WTC11 (cell line): ENCODE data around the gene NR3C1. TPM values are rescaled to one million over a fixed set of nuclear protein-coding genes. Genes with fewer than 3 reads are reported as not detected.

Experiments used
- ATAC-seq: fragments of 200-7000 bp; cut with Tn5 transposase; 2 replicates; pipeline ENCODE4 v1.10.0; 2021; ENCODE audit warnings: mild to moderate bottlenecking, moderate library complexity
- CTCF ChIA-PET: fragments of 300-600 bp; sonication (Branson Sonifier 250); formaldehyde crosslinking; loops from one replicate; lab custom pipeline; 2021; ENCODE audit warnings: antibody characterized with exemption; lab: Charles Lee
- POLR2A ChIA-PET: fragments of 350-600 bp; sonication (Branson Sonifier 250); formaldehyde crosslinking; loops from one replicate; lab custom pipeline; 2021; ENCODE audit warnings: antibody characterized with exemption; lab: Charles Lee
- DNase-seq: peaks from one replicate; pipeline ENCODE4 v3.0.0; 2021; ENCODE audit warnings: low spot score
- H3K27ac Mint-ChIP-seq: 2 replicates; pipeline ENCODE4 v1.8.0; 2021; ENCODE audit warnings: mixed read lengths
- H3K27me3 Mint-ChIP-seq: 2 replicates; pipeline ENCODE4 v1.8.0; 2021; ENCODE audit warnings: low read depth, mild to moderate bottlenecking, moderate library complexity, mixed read lengths
- H3K36me3 Mint-ChIP-seq: 2 replicates; pipeline ENCODE4 v1.8.0; 2021; ENCODE audit warnings: mixed read lengths
- H3K4me1 Mint-ChIP-seq: 2 replicates; pipeline ENCODE4 v1.8.0; 2022; ENCODE audit warnings: mixed read lengths
- H3K4me3 Mint-ChIP-seq: 2 replicates; pipeline ENCODE4 v1.8.0; 2021; ENCODE audit warnings: mild to moderate bottlenecking, moderate library complexity, mixed read lengths
- H3K9me3 Mint-ChIP-seq: 2 replicates; pipeline ENCODE4 v1.8.0; 2021; ENCODE audit warnings: mixed read lengths
- AFF4 ChIP-seq: sonication (generic); formaldehyde crosslinking; IDR thresholded peaks from 2 replicates; pipeline ENCODE4 v1.8.1; 2023; ENCODE audit warnings: mild to moderate bottlenecking, missing genetic modification reagents, borderline replicate concordance
- ATF2 ChIP-seq: sonication (generic); formaldehyde crosslinking; IDR thresholded peaks from 2 replicates; pipeline ENCODE4 v1.8.1; 2022; ENCODE audit warnings: low read depth, missing genetic modification reagents, borderline replicate concordance
- ATF3 ChIP-seq: sonication (generic); formaldehyde crosslinking; conservative IDR thresholded peaks from 2 replicates; pipeline ENCODE4 v1.8.1; 2022; ENCODE audit warnings: mild to moderate bottlenecking, missing genetic modification reagents
- CREB1 ChIP-seq: sonication (generic); formaldehyde crosslinking; IDR thresholded peaks from 2 replicates; pipeline ENCODE4 v1.8.0; 2023; ENCODE audit warnings: mild to moderate bottlenecking, missing genetic modification reagents
- CREM ChIP-seq: sonication (generic); formaldehyde crosslinking; IDR thresholded peaks from 2 replicates; pipeline ENCODE4 v1.8.1; 2022; ENCODE audit warnings: mild to moderate bottlenecking, missing genetic modification reagents, moderate library complexity
- E2F1 ChIP-seq: sonication (generic); formaldehyde crosslinking; IDR thresholded peaks from 2 replicates; pipeline ENCODE4 v1.8.0; 2022; ENCODE audit warnings: mild to moderate bottlenecking, missing genetic modification reagents
- E2F4 ChIP-seq: sonication (generic); formaldehyde crosslinking; IDR thresholded peaks from 2 replicates; pipeline ENCODE4 v1.8.1; 2022; ENCODE audit warnings: low read depth, mild to moderate bottlenecking, moderate library complexity, missing genetic modification reagents, borderline replicate concordance
- EMX1 ChIP-seq: fragments of 250-450 bp; sonication (Bioruptor Pico); IDR thresholded peaks from 2 replicates; pipeline ENCODE4 v1.8.0; 2021; ENCODE audit warnings: mild to moderate bottlenecking
- FOXK1 ChIP-seq: sonication (generic); formaldehyde crosslinking; IDR thresholded peaks from 2 replicates; pipeline ENCODE4 v1.8.0; 2022; ENCODE audit warnings: mild to moderate bottlenecking, moderate library complexity, missing genetic modification reagents
- MLX ChIP-seq: sonication (generic); formaldehyde crosslinking; IDR thresholded peaks from 2 replicates; pipeline ENCODE4 v1.8.1; 2023; ENCODE audit warnings: mild to moderate bottlenecking, missing genetic modification reagents, moderate library complexity
- NFYB ChIP-seq: sonication (generic); formaldehyde crosslinking; conservative IDR thresholded peaks from 2 replicates; pipeline ENCODE4 v1.8.0; 2022; ENCODE audit warnings: low read depth, missing genetic modification reagents
- NR1H2 ChIP-seq: sonication (generic); formaldehyde crosslinking; IDR thresholded peaks from 2 replicates; pipeline ENCODE4 v1.9.0; 2021; ENCODE audit warnings: mild to moderate bottlenecking, moderate library complexity, missing genetic modification reagents
- PRRX2 ChIP-seq: fragments of 250-450 bp; sonication (Bioruptor Pico); IDR thresholded peaks from 2 replicates; pipeline ENCODE4 v1.8.0; 2021; ENCODE audit warnings: mild to moderate bottlenecking
- RORB ChIP-seq: fragments of 250-450 bp; sonication (Bioruptor Pico); IDR thresholded peaks from 2 replicates; pipeline ENCODE4 v1.9.0; 2021; ENCODE audit warnings: mild to moderate bottlenecking
- SMAD4 ChIP-seq: sonication (generic); formaldehyde crosslinking; IDR thresholded peaks from 2 replicates; pipeline ENCODE4 v1.8.0; 2022; ENCODE audit warnings: mild to moderate bottlenecking, missing genetic modification reagents
- ZNF281 ChIP-seq: sonication (generic); formaldehyde crosslinking; IDR thresholded peaks from 2 replicates; pipeline ENCODE4 v1.8.0; 2023; ENCODE audit warnings: mild to moderate bottlenecking, missing genetic modification reagents
- ZNF671 ChIP-seq: fragments of 250-450 bp; sonication (Bioruptor Pico); IDR thresholded peaks from 2 replicates; pipeline ENCODE4 v1.8.0; 2021; ENCODE audit warnings: mild to moderate bottlenecking
- ZSCAN18 ChIP-seq: fragments of 250-450 bp; sonication (Bioruptor Pico); IDR thresholded peaks from 2 replicates; pipeline ENCODE4 v2.1.2; 2022; ENCODE audit warnings: mild to moderate bottlenecking, moderate library complexity
- total RNA-seq: library from RNA; stranded (reverse); gene quantifications from 3 replicates; pipeline ENCODE4 v1.2.3, GENCODE V29; 2021
- TF ChIP-seq, protein P1 (sequence below): fragments of 250-450 bp; sonication (Bioruptor Pico); conservative IDR thresholded peaks from 2 replicates; pipeline ENCODE4 v1.9.0; 2021; ENCODE audit warnings: mild to moderate bottlenecking
- TF ChIP-seq, protein P2 (sequence below): sonication (generic); formaldehyde crosslinking; IDR thresholded peaks from 2 replicates; pipeline ENCODE4 v1.8.0; 2022; ENCODE audit warnings: mild to moderate bottlenecking, missing genetic modification reagents

The NR3C1 gene
- total RNA-seq, 1 experiment from 2014 or later, result 15.0 TPM

DNA sequence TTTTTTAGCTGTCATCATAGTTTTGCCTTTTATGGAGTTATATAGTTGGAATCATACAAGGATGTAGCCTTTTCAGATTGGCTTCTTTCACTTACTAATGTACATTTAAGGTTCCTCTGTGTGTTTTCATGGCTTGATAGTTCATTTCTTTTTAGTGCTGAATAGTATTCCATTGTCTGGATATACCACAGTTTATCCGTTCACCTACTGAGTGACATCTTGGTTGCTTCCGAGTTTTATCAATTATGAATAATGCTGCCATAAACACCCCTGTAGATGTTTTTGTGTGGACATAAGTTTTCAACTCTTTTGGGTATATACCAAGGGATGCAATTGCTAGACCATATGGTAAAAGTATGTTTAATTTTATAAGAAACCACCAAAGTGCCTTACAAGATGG lies 136.3 kb downstream of the NR3C1 start (continued):
- TF ChIP-seq AFF4 (CRISPR knock-in tag), result no peak

DNA sequence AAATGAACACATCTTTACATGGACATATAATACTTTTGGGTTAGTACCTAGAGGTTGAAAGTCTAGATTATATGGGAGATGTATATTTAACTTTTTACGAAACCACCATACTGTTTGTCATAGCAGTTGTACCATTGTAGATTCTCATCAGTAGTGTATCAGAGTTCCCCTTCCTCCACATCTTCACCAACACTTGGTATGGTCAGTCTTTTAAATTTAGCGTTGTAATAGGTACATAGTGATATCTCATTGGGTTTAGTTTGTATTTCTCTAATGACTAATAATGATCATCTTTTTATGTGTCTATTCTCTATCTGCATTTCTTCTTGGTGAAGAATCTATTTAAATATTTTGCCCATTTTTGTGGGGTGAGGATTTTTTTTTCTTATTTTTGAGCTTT lies 137.5 kb downstream of the NR3C1 start:
- no peaks in the 10 kb centered on the region for H3K4me1 Mint-ChIP-seq
- POLR2A ChIA-PET, result no interaction called here
- H3K27ac Mint-ChIP-seq, result no peak overlapping the region
- no peaks in the 10 kb centered on the region for H3K27me3 Mint-ChIP-seq
- CTCF ChIA-PET, result no interaction called here
- H3K36me3 Mint-ChIP-seq, result peaks cover 32% of the 10 kb centered on the region
- H3K9me3 Mint-ChIP-seq, result peaks cover 43% of the 10 kb centered on the region
- no peak overlapping the region for H3K4me3 Mint-ChIP-seq
- DNase-seq (no peak), ATAC-seq (no peak)
- TF ChIP-seq ATF2 (CRISPR knock-in tag) (no peak), EMX1 (CRISPR knock-in tag) (no peak), ATF3 (no peak), NFYB (CRISPR knock-in tag) (no peak), ZNF281 (CRISPR knock-in tag) (no peak), ZNF671 (no peak), FOXK1 (no peak), CREM (CRISPR knock-in tag) (no peak), MLX (CRISPR knock-in tag) (no peak), ZSCAN18 (CRISPR knock-in tag) (no peak), SMAD4 (no peak), E2F4 (CRISPR knock-in tag) (no peak), E2F1 (no peak), NR1H2 (CRISPR knock-in tag) (no peak), RORB (CRISPR knock-in tag) (no peak), PRRX2 (CRISPR knock-in tag) (no peak), CREB1 (CRISPR knock-in tag) (no peak)
- TF ChIP-seq, protein P1, sequence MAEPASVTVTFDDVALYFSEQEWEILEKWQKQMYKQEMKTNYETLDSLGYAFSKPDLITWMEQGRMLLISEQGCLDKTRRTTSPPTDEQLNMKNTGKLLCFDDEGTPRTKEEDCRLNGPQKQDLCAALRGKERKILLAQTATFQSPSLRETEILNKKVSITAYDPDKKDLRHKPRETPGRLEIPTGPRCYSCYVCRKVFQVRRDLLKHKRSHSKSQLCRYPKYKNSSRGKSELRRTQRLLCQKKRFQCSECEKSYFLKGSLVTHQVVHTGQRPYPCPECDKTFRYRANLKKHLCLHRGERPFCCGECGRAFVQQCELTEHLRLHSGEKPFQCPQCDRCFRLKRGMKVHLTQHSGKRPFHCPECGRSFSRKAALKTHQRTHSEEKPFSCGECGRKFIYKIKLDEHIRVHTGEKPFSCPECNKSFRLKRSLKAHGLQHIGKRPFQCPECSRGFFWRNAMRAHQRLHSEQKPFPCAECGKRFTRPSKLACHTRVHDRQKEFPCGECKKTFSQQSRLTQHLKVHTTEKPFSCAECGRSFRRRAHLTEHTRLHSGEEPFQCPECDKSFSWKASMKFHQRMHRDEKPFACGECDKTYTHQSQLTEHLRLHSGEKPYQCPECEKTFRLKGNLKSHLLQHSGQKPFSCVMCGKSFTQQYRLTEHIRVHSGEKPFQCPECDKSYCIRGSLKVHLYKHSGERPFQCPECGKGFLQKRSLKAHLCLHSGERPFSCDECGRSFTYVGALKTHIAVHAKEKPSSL (CRISPR knock-in tag), result no peak
- TF ChIP-seq, protein P2, sequence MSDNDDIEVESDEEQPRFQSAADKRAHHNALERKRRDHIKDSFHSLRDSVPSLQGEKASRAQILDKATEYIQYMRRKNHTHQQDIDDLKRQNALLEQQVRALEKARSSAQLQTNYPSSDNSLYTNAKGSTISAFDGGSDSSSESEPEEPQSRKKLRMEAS, result no peak
